NCI-H187 (cell line): ENCODE data around the gene ESPNL.

Source experiments
- DNase-seq, 2 experiments: peaks; one replicate each; lab custom pipeline; 2025; lab: John Stamatoyannopoulos, UW

Gene ESPNL

GRCh38 chr2:238142382-238143205 is 42.5 kb downstream of the ESPNL start:
- DNase-seq = no peak

DNA sequence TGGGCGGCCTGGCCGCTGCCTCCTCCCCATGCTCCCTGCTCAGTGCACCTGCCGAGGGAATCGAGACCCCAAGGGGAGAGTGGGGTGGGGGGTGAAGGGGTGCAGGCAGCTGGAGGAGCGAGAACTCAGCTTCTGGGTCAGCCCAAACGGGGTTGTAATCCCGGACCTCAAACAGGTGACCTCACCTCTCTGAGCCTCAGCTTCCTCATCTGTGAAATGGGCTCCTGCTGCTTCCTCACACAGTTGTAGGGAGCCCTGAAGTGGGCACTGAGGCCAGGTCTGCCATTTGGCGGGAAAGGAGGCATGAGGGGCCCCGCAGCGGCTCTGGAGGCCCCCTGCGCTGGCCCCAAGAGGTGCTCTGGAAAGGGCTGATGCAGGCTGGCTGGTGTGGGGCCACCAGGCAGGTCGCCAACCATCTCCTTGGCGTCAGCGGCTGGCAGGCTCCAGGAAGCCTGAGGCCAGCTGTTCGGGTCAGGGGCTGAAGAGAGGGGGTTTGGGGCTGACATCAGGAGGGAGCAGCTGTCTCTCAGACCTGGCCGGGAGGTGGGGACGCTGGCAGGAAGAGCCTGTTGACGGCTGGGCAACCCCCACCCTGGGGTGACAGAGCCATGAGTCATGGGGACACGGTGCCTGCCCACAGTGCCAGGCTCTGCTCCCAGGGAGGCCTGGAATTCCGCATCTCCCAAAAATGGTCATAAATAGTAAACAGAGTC is 43.3 kb downstream of the ESPNL start:
- no peak for DNase-seq

DNA sequence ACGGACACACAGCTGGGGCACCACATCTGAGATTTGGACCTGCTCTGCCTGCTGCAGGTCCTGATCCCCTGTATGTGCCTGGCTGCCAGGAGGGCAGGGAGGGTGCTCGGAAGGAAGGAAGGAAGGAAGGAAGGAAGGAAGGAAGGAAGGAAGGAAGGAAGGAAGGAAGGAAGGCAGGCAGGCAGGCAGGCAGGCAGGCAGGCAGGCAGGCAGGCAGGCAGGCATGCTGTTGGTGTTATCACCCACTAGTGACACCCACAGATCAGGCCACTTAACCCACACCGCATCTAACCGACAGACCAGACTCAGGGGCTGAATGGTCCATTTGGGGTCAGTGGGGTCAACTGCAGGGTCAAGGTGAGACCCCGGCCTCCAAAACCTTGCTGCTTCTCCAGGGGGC is 44.1 kb downstream of the ESPNL start:
- DNase-seq = no peak

- DNase-seq = no peak
Measured at GRCh38 chr2:238145046-238145445, 44.9 kb downstream of the ESPNL start.

DNA sequence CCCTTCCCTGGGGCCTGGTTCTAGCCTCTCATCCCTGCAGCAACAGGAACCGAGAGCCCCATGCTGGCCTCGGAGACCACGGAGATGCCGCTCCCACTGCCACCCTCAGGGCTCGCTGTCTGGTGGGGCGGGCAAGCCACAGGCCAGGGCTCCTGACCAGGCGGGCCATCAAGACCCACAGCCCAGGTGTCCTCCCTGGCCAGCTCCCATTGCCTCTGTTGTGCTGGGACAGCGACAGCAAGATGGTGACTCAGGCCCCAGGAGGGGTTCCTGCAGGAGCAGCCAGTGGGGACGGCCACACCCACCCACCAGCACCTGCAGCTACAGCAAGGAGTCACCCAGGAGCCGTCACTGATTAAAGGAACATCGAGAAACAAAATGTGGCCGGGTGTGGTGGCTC is 45.7 kb downstream of the ESPNL start:
- DNase-seq = no peak

- no peak for DNase-seq
Measured at GRCh38 chr2:238146884-238147544, 46.9 kb downstream of the ESPNL start.

- DNase-seq = no peak
Measured at GRCh38 chr2:238148981-238149380, 48.8 kb downstream of the ESPNL start.

DNA sequence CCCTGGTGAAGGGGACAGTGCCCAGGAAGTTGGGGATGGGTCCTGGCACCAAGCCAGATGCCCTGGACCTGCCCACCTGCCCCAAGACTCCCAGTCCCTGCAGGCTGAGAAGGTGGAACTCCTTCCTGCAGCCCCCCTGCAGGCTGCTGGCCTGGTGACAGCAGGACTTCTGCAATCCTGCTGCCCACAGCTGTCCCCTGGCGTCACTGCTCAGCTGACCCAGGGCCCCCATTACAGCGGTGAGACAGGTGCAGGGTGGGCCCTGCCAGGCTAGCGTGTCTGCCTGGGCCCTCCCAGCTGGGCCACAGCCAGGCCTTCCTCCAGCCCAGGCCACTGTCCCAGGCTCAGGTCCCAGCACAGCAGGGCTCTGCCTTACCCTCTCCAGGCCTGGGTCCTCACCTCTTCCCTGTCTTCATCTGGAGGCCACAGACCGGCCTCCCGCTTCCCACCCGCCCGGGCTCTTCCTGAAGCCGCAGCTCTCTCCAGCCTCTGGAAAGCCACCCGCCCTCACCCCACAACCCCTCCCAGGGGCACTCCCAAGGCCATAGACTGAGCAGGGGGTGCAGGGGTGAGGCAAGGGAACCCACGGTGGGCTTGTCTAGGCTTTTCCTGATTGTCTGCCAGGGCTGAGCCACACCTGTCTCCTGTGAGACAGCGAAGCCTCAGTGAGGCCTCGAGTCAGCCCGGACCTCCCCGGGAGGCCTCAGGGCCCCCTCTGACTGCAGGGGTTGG is 49.9 kb downstream of the ESPNL start:
- no peak for DNase-seq

GRCh38 chr2:238150686-238151085 is 50.5 kb downstream of the ESPNL start:
- no peak for DNase-seq

- no peak for DNase-seq
Measured at GRCh38 chr2:238151205-238151604, 51.1 kb downstream of the ESPNL start.

GRCh38 chr2:238151628-238152235 is 51.6 kb downstream of the ESPNL start:
- DNase-seq = no peak

DNA sequence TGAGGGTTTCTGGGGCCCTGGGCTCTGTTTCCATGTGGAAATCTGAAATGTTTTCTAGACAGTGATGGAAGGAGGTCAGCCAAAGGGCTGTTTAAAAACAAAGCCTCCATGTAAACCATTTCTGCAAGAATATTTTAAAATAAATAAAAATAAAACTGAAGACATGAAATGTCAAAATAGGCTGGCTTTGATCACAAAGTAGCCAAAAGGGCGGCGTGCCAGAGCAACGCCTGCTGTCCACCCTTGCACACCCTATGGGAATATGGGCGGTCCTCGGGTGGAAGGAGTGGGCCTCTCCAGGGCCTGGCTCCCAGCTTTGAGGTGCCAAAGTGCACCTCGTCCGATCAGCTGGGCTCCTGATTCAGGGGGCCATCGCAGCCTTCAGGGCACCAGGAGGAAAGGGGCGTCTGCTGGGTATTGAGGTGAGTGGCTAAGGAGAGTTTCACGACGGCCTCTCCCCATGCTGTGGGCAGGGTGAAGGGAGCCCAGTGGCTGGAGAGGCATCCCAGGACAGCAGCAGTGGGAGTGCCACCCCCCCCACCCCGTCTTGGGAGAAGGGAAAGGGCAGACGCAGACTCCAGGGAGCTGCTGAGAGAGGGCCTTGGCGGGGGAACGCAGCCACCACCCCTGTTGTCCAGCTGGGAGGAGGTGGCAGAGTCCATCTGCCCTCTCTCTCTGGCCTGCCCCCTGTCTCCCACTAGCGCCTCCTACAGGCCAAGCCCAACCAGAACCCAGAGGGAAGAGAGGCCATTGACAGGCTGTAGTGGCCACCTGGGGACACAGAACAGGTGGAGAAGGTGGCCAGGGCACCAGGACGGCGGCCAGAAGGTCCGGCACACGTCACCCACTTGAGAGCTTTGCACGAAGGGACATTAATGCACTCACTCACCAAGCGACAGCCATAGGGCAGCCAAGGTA is 52.9 kb downstream of the ESPNL start:
- no peak for DNase-seq

GRCh38 chr2:238154570-238154969 is 54.4 kb downstream of the ESPNL start:
- DNase-seq = no peak

DNA sequence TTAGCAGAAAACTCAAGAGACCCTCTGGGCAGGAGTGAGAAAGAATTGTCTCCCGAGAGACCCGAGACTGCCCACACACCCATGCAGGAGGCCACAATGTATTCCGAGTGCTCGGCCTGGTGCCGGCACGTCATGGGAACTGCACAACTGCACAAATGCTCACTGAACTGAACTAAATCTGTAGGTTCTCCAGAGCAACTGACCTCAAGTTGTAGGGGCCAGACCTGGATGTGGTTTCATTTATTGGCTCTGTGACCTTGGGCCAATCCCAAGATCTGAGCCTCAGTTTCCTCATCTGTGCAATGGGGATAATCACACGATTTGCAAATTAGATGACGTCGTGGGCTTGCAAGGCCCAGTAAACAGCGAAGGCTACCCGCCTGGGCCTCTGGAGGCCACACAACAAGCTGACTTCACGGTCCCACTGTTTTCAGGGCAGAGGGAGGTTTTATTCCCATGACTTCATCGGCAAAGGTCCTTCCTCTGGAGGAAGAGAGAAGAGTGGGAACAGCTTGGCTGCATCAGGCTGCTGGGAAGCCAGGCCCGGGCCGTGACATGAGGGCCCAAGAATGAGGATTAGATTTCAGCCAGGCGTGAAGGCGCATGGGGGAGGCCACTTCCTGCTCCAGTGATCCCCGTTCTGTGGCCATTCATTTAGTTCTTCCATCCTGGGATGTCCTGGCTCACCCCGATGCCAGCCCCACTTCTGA is 55.1 kb downstream of the ESPNL start:
- no peak for DNase-seq

GRCh38 chr2:238155761-238156694 is 55.9 kb downstream of the ESPNL start:
- DNase-seq = no peak

DNA sequence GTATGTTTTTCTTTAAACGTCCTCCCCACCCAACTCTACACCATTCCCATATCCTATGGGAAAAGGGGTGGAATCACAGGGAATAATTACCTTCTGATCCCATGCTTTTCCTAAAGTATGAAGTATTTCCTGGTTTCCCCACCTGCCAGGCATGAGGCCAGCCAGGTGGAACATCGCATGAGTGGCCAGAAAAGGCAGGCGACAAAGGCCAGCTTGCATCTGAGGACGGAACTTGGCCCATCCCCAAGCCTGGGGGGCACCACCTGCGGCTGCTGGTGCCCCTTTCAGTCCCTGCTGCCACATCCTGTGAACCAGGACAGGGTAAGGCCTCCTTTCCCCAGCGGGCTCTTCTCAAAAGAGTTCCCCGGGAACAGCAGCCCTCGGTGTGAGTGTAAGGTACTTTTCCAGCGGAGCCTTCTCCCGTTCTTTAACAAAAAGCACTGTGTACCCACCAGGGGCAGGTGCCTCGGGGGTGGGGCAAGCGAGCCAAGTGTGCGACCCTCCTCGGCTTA is 57.4 kb downstream of the ESPNL start:
- DNase-seq = no peak

DNA sequence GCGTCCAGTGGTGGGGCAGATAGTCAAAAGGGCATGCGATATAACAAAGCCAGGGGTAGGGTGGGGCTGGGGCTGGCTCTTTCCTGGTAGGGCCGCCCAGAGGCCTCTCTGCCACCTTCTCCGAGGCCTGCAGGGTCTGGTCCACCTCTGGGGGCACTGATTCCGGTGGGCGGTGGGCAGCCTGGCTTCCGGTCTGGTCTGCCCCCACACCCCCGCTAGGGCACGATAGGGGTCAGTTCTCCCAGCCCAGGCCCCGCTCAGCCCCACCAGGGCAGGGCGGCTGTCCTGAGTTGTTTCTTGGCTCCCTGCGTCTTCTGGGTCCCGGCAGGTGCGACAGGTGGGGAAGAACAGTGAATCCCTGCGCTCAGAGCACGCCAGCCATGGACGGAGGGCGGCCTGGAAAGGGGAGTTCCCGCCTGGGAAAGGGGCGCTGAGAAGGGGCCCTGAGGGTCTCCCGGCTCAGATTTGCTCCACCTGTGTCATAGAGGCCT is 57.9 kb downstream of the ESPNL start:
- DNase-seq = no peak

GRCh38 chr2:238158509-238159070 is 58.5 kb downstream of the ESPNL start, which contains the start of gene ERFE:
ERFE (plus strand) TSS chr2:238158970; CDS start chr2:238159008, 38 bp downstream.
- DNase-seq = no peak
